ENCODE results near the gene LTB. TPM values are rescaled to one million over a fixed set of nuclear protein-coding genes. Genes with fewer than 3 reads are reported as not detected.

Gene LTB
- 6.7 and 9.2 TPM in 2 replicates for total RNA-seq

GRCh38 chr6:31582230-31582643, at the start of gene LTB:
TSS of gene LTB (minus strand) at chr6:31582424. CDS start at chr6:31582417, 7 bp downstream.
- DNase-seq (ENCODE audit: low read depth in 2 of 2): no peak

GRCh38 chr6:31631681-31632278, 49.6 kb upstream of the LTB start:
- DNase-seq (ENCODE audit: low read depth in 2 of 2): no peak

- no peak for DNase-seq (ENCODE audit: low read depth in 2 of 2)
Observed at GRCh38 chr6:31631209-31631608, 49.0 kb upstream of the LTB start.

- no peak for DNase-seq (ENCODE audit: low read depth in 2 of 2)
Observed at GRCh38 chr6:31630177-31630934, 48.1 kb upstream of the LTB start.

- no peak for DNase-seq (ENCODE audit: low read depth in 2 of 2)
Observed at GRCh38 chr6:31629014-31629413, 46.8 kb upstream of the LTB start.

GRCh38 chr6:31627690-31628287, 45.6 kb upstream of the LTB start:
- no peak for DNase-seq (ENCODE audit: low read depth in 2 of 2)

- DNase-seq (ENCODE audit: low read depth in 2 of 2): no peak
Observed at GRCh38 chr6:31626952-31627351, 44.7 kb upstream of the LTB start.

GRCh38 chr6:31624070-31624469, 41.8 kb upstream of the LTB start:
- DNase-seq (ENCODE audit: low read depth in 2 of 2): no peak

GRCh38 chr6:31622684-31623091, 40.5 kb upstream of the LTB start:
- DNase-seq (ENCODE audit: low read depth in 2 of 2): no peak

GRCh38 chr6:31621991-31622390, 39.8 kb upstream of the LTB start:
- no peak for DNase-seq (ENCODE audit: low read depth in 2 of 2)

- DNase-seq (ENCODE audit: low read depth in 2 of 2): no peak
Observed at GRCh38 chr6:31621320-31621939, 39.2 kb upstream of the LTB start.

- DNase-seq (ENCODE audit: low read depth in 2 of 2): no peak
Observed at GRCh38 chr6:31620586-31621319, 38.5 kb upstream of the LTB start, which contains the start of gene PRRC2A. TSS of gene PRRC2A (plus strand) at chr6:31620715. CDS start at chr6:31622790, 2,075 bp downstream.

- DNase-seq (ENCODE audit: low read depth in 2 of 2): peak; percentile 99 to 100
Observed at GRCh38 chr6:31619805-31620585, 37.8 kb upstream of the LTB start.

- DNase-seq (ENCODE audit: low read depth in 2 of 2): no peak
Observed at GRCh38 chr6:31617010-31617409, 34.8 kb upstream of the LTB start.

GRCh38 chr6:31615748-31616147, 33.5 kb upstream of the LTB start:
- DNase-seq (ENCODE audit: low read depth in 2 of 2): no peak

GRCh38 chr6:31614684-31615578, 32.7 kb upstream of the LTB start, which contains the start of gene AIF1:
TSS of gene AIF1 (plus strand) at chr6:31615234. CDS start at chr6:31615330, 96 bp downstream.
- DNase-seq (ENCODE audit: low read depth in 2 of 2): no peak

GRCh38 chr6:31614075-31614619, 31.9 kb upstream of the LTB start:
- no peak for DNase-seq (ENCODE audit: low read depth in 2 of 2)

GRCh38 chr6:31610968-31611367, 28.7 kb upstream of the LTB start:
- no peak for DNase-seq (ENCODE audit: low read depth in 2 of 2)
